SK-N-SH (cell line): ENCODE results near the gene ALX3. TPM values are rescaled to one million over a fixed set of nuclear protein-coding genes. Genes with fewer than 3 reads are reported as not detected.

ENCODE experiments used
- CTCF ChIA-PET: fragments of 300-600, 350-600 bp; formaldehyde crosslinking; extraction: SDS; loops from one replicate; lab custom pipeline; 2021; lab: Yijun Ruan, JAX
- POLR2A ChIA-PET: fragments of 350-600 bp; sonication (Branson Sonifier 250); formaldehyde crosslinking; extraction: SDS; loops from one replicate; lab custom pipeline; 2020; ENCODE audit warnings: antibody characterized with exemption, inconsistent platforms; lab: Yijun Ruan, JAX
- DNase-seq: peaks from one replicate; pipeline ENCODE4 v3.0.0; 2012
- H2AFZ ChIP-seq: fragments of 200-600 bp; sonication (generic); 2 replicates; pipeline ENCODE4 v1.8.1; 2016; ENCODE audit warnings: antibody characterized with exemption, mild to moderate bottlenecking, low read depth
- H3F3A ChIP-seq: fragments of 200-600 bp; sonication (generic); replicated peaks from 2 replicates; pipeline ENCODE3; 2016; ENCODE audit warnings: antibody characterized with exemption, mild to moderate bottlenecking; ENCODE audit not compliant: insufficient read depth
- H3K27ac ChIP-seq, 2 experiments: fragments of 200-500 bp in 1 of 2; fragments of 200-600 bp in 1 of 2; sonication (Bioruptor generic) in 1 of 2; sonication (generic), shearing (Covaris generic) in 1 of 2; 2 replicates each; pipeline versions ENCODE4 v1.5.1 to v1.6.1; 2014 to 2016; ENCODE audit warnings: low read depth in 2 of 2, inconsistent platforms in 1 of 2, low read length in 1 of 2, mild to moderate bottlenecking in 1 of 2, mixed read lengths in 1 of 2
- H3K27me3 ChIP-seq: fragments of 200-600 bp; sonication (generic), shearing (Covaris generic); 2 replicates; pipeline ENCODE4 v1.6.1; 2016; ENCODE audit warnings: mixed run types; ENCODE audit not compliant: insufficient read depth
- H3K36me3 ChIP-seq, 2 experiments: fragments of 200-500 bp in 1 of 2; fragments of 200-600 bp in 1 of 2; sonication (Bioruptor generic) in 1 of 2; sonication (generic) in 1 of 2; replicated peaks in 1 of 2; 2 replicates each; pipeline versions ENCODE3 to v1.5.1; 2014 to 2016; ENCODE audit warnings: low read length in 1 of 2, mild to moderate bottlenecking in 1 of 2; ENCODE audit not compliant: insufficient read depth in 2 of 2, control insufficient read depth in 1 of 2
- H3K4me1 ChIP-seq, 2 experiments: fragments of 200-500 bp in 1 of 2; fragments of 200-600 bp in 1 of 2; sonication (Bioruptor generic) in 1 of 2; sonication (generic), shearing (Covaris generic) in 1 of 2; 2 replicates each; pipeline versions ENCODE4 v1.5.1 to v1.6.1; 2014 to 2016; ENCODE audit warnings: low read depth in 1 of 2, low read length in 1 of 2, mixed run types in 1 of 2; ENCODE audit not compliant: insufficient read depth in 2 of 2, control insufficient read depth in 1 of 2
- H3K4me2 ChIP-seq: fragments of 200-600 bp; sonication (generic), shearing (Covaris generic); 2 replicates; pipeline ENCODE4 v1.6.1; 2017; ENCODE audit warnings: mixed run types
- H3K4me3 ChIP-seq, 2 experiments: fragments of 200-500 bp in 1 of 2; fragments of 200-600 bp in 1 of 2; sonication (Bioruptor generic) in 1 of 2; sonication (generic), shearing (Covaris generic) in 1 of 2; 2 replicates each; pipeline versions ENCODE4 v1.5.1 to v1.8.1; 2014 to 2016; ENCODE audit warnings: low read depth in 2 of 2, inconsistent platforms in 1 of 2, low read length in 1 of 2, mild to moderate bottlenecking in 1 of 2, mixed read lengths in 1 of 2, moderate library complexity in 1 of 2
- H3K79me2 ChIP-seq: fragments of 200-600 bp; sonication (generic); 2 replicates; pipeline ENCODE4 v1.8.1; 2017; ENCODE audit warnings: mild to moderate bottlenecking; ENCODE audit not compliant: insufficient read depth
- H3K9ac ChIP-seq: fragments of 200-600 bp; sonication (generic); 2 replicates; pipeline ENCODE4 v1.6.1; 2017; ENCODE audit warnings: mixed run types
- H3K9me2 ChIP-seq: fragments of 200-600 bp; sonication (generic); 2 replicates; pipeline ENCODE4 v1.6.1; 2017; ENCODE audit warnings: mixed run types
- H3K9me3 ChIP-seq: fragments of 200-600 bp; sonication (generic); 2 replicates; pipeline ENCODE4 v1.6.1; 2017; ENCODE audit warnings: mixed run types, mild to moderate bottlenecking, moderate library complexity
- H4K20me1 ChIP-seq: fragments of 200-600 bp; sonication (generic); 2 replicates; pipeline ENCODE4 v1.6.1; 2017; ENCODE audit warnings: mild to moderate bottlenecking, mixed run types; ENCODE audit not compliant: insufficient read depth
- CHD2 ChIP-seq: fragments of 150-350 bp; IDR thresholded peaks from 2 replicates; pipeline ENCODE4 v1.6.1; 2018; ENCODE audit warnings: low read length; ENCODE audit not compliant: partially characterized antibody
- ELF1 ChIP-seq: IDR thresholded peaks from 2 replicates; pipeline ENCODE4 v1.4.0; 2012
- EP300 ChIP-seq, 2 experiments: IDR thresholded peaks; 2 replicates each; pipeline versions ENCODE4 v1.4.0 to v1.6.1; 2012; ENCODE audit warnings: borderline replicate concordance in 1 of 2, low read depth in 1 of 2, low read length in 1 of 2
- EZH2phosphoT487 ChIP-seq: fragments of 200-600 bp; sonication (generic); IDR thresholded peaks from 2 replicates; pipeline ENCODE4 v1.6.1; 2017; ENCODE audit warnings: low read depth, mixed run types, mild to moderate bottlenecking, antibody characterized with exemption, moderate library complexity, borderline replicate concordance
- FOSL2 ChIP-seq: IDR thresholded peaks from 2 replicates; pipeline ENCODE4 v1.4.0; 2012; ENCODE audit warnings: low read depth, mild to moderate bottlenecking, moderate library complexity, borderline replicate concordance
- JUND ChIP-seq: IDR thresholded peaks from 2 replicates; pipeline ENCODE4 v1.4.0; 2012
- NFIC ChIP-seq: IDR thresholded peaks from 2 replicates; pipeline ENCODE4 v1.4.0; 2012; ENCODE audit warnings: borderline replicate concordance
- NRF1 ChIP-seq: IDR thresholded peaks from 2 replicates; pipeline ENCODE4 v1.6.1; 2012; ENCODE audit warnings: low read depth, mild to moderate bottlenecking, low read length
- RFX5 ChIP-seq: IDR thresholded peaks from 2 replicates; pipeline ENCODE4 v1.6.1; 2012; ENCODE audit warnings: mild to moderate bottlenecking, improper control_type of control experiment, low read length
- RXRA ChIP-seq: IDR thresholded peaks from 2 replicates; pipeline ENCODE4 v1.4.0; 2012; ENCODE audit warnings: low read depth, mild to moderate bottlenecking, borderline replicate concordance
- TEAD4 ChIP-seq: IDR thresholded peaks from 2 replicates; pipeline ENCODE4 v1.4.0; 2012; ENCODE audit warnings: mild to moderate bottlenecking, borderline replicate concordance; ENCODE audit not compliant: insufficient read depth
- YY1 ChIP-seq: IDR thresholded peaks from 2 replicates; pipeline ENCODE4 v1.4.0; 2012; ENCODE audit warnings: low read depth, mild to moderate bottlenecking
- WGBS: methylation state at CpG from one replicate; pipeline ENCODE4 v1.1.6; 2017; ENCODE audit warnings: low lambda C conversion rate; 5-methylcytosine and 5-hydroxymethylcytosine counted together
- polyA plus RNA-seq, 3 experiments: library from polyadenylated mRNA; depleted of rRNA; stranded (reverse); fragments of >200 nt; gene quantifications; 2 replicates each; pipeline ENCODE4 v1.2.3, GENCODE V29; 2012
- TF ChIP-seq, protein P1 (sequence below): fragments of 200-600 bp; sonication (generic); IDR thresholded peaks from 2 replicates; pipeline ENCODE4 v1.6.1; 2017; ENCODE audit warnings: antibody characterized with exemption, mild to moderate bottlenecking, moderate library complexity
- TF ChIP-seq, protein P2 (sequence below): fragments of 150-350 bp; IDR thresholded peaks from 2 replicates; pipeline ENCODE4 v1.6.1; 2017; ENCODE audit warnings: antibody characterized with exemption, low read length, low read depth, borderline replicate concordance

Gene ALX3
- polyA plus RNA-seq, 1 of the 3 experiments (the other 2 are of a cell fraction), result not detected

DNA sequence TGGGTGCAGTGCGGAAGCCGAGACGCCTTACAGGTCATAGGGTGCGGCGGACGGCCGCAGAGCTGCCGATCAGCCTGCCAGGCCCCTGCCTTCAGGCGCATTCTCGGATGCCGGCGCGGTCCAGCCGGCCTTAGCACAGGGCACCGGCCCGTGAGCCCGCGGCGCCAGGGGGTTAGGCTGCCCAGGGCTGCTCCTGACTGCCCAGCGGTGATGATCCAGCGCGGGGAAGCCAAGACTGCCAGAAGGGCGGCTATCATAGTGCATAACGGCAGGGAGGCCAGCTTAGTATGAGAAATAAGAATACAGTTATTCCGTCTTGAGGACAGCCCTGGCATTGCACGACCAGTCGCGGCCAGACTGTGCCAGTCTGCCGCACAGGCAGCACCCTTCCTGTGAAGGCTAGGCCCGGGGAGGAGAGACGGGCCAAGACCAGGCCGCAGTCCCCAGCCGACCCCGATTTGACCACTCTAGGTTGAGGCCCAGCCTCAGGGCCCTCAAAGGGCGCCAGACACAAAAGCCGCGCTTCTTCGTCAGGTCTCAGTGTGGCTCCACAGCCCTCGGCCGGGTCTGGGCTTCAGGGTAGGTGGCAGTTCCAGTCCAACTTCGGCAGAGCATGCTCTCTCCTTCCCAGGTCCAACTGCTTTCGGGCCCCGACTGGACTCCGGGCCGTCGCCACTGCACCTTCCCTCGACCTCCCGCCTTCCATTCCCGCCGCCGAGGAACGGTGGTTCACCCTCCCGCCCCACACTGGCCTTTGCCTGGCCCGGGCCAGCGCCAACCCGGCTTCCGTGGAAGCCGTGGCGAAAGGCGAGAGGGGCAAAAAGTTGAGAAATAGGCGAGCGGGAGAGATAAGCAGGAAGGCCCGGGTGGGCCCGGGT lies 829 bp downstream of the ALX3 start:
- 96% methylated on average over 40 of the region's 64 CpGs for WGBS
- Histone ChIP-seq H3K4me3 (no peak overlapping the region), H3K4me1 (peaks cover 0 to 17% of the 10 kb centered on the region in 2 experiments; a peak in 2 of 4 replicates), H3K36me3 (no peaks in the 10 kb centered on the region), H2AFZ (no peak overlapping the region), H4K20me1 (no peaks in the 10 kb centered on the region), H3K4me2 (no peak overlapping the region), H3K27me3 (no peaks in the 10 kb centered on the region; the same call in 1 of the 2 replicates), H3K27ac (no peak overlapping the region), H3K79me2 (no peaks in the 10 kb centered on the region), H3K9ac (no peak overlapping the region), H3F3A (no peaks in the 10 kb centered on the region), H3K9me2 (no peaks in the 10 kb centered on the region), H3K9me3 (no peaks in the 10 kb centered on the region)
- TF ChIP-seq FOSL2, result no peak
- no peak for TF ChIP-seq YY1
- no peak for TF ChIP-seq EZH2phosphoT487
- TF ChIP-seq, protein P1, sequence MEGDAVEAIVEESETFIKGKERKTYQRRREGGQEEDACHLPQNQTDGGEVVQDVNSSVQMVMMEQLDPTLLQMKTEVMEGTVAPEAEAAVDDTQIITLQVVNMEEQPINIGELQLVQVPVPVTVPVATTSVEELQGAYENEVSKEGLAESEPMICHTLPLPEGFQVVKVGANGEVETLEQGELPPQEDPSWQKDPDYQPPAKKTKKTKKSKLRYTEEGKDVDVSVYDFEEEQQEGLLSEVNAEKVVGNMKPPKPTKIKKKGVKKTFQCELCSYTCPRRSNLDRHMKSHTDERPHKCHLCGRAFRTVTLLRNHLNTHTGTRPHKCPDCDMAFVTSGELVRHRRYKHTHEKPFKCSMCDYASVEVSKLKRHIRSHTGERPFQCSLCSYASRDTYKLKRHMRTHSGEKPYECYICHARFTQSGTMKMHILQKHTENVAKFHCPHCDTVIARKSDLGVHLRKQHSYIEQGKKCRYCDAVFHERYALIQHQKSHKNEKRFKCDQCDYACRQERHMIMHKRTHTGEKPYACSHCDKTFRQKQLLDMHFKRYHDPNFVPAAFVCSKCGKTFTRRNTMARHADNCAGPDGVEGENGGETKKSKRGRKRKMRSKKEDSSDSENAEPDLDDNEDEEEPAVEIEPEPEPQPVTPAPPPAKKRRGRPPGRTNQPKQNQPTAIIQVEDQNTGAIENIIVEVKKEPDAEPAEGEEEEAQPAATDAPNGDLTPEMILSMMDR, result no peak
- TF ChIP-seq EP300 (IDR thresholded peaks at IDR 0.05; ENCODE audit: borderline replicate concordance in 1 of 2, low read depth in 1 of 2, low read length in 1 of 2), result no peak
- no peak for TF ChIP-seq RXRA
- no peak for TF ChIP-seq RFX5
- TF ChIP-seq NRF1, result no peak
- TF ChIP-seq JUND, result no peak
- TF ChIP-seq, protein P2, sequence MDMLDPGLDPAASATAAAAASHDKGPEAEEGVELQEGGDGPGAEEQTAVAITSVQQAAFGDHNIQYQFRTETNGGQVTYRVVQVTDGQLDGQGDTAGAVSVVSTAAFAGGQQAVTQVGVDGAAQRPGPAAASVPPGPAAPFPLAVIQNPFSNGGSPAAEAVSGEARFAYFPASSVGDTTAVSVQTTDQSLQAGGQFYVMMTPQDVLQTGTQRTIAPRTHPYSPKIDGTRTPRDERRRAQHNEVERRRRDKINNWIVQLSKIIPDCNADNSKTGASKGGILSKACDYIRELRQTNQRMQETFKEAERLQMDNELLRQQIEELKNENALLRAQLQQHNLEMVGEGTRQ, result no peak
- TF ChIP-seq ELF1, result no peak
- TF ChIP-seq TEAD4, result no peak
- no peak for TF ChIP-seq NFIC
- no peak for TF ChIP-seq CHD2
- no peak for DNase-seq
- POLR2A ChIA-PET, result no interaction called here
- CTCF ChIA-PET, result interaction anchor here (1.2 to 42.0 kb wide), 4 partner anchors 9 to 31 kb away, joined by 3 to 1768 read pairs (median 6); partner anchors contain the start of gene UBL4B
